ENCODE results near the gene DGKI. TPM values are rescaled to one million over a fixed set of nuclear protein-coding genes. Genes with fewer than 3 reads are reported as not detected.

The DGKI gene
- total and polyA plus RNA-seq, 2 of the 13 experiments (the other 11 are each of a cell fraction or from before 2014, with no cell fraction given): 0.09 to 0.17 TPM

DNA sequence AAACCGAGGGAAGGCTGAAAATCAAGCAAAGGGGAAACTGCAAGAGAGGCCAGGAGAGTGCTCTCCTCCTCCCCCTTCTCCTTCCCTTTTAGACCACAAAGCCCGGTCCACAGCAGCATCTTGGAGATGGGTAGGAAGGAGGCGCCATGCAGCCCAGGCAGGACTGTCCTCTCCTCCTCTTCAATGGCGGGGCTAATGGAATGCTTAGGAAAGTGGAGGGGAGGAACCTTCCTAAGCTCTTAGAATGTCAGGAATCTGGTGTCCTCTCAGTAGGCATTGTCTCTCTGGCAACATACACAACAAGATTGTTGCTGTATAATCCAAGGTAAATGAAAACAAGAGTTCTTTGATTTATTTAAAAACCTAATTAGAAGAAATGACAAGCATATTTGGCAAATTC lies 185.1 kb downstream of the DGKI start:
- Histone ChIP-seq H3K27me3 (ENCODE audit: control insufficient read depth in 1 of 2, insufficient read depth in 2 of 2, low read length in 2 of 2) (peaks cover 7 to 59% of the 10 kb centered on the region in 2 experiments), H3K9me3 (ENCODE audit: low read length) (no peaks in the 10 kb centered on the region), H2AFZ (ENCODE audit: low read length) (no peak overlapping the region), H3K4me1 (ENCODE audit: insufficient read depth, low read length) (no peaks in the 10 kb centered on the region), H3K36me3 (replicated peaks in 1 of 2; ENCODE audit: control insufficient read depth in 1 of 2, insufficient read depth in 2 of 2, low read length in 2 of 2) (no peaks in the 10 kb centered on the region), H3K4me2 (ENCODE audit: low read depth, low read length) (no peak overlapping the region), H3K79me2 (ENCODE audit: insufficient read depth, low read length) (no peaks in the 10 kb centered on the region), H4K20me1 (ENCODE audit: insufficient read depth, low read length) (no peaks in the 10 kb centered on the region), H3K27ac (ENCODE audit: extremely low read length, insufficient read depth, low read length) (no peak overlapping the region), H3K9ac (ENCODE audit: insufficient read depth, low read depth, low read length) (no peak overlapping the region), H3K4me3 (replicated peaks in 1 of 3; ENCODE audit: insufficient read depth in 1 of 3, low read depth in 2 of 3, low read length in 3 of 3) (no peak overlapping the region)
- BruUV-seq (replicated peaks): no TSS peak
- POLR2A ChIA-PET: no interaction called here
- intact Hi-C loops (cut with micrococcal nuclease; ENCODE audit: unreplicated experiment): no loop called here
- CTCF ChIA-PET (ENCODE audit: low intra/inter-chr PET ratio, low total read pairs): no interaction called here
- in situ Hi-C loops (cut with HindIII; ENCODE audit: extremely low pct_ligation_motif_present, low pct_unique_long_range_greater_than_20kb): no loop called here
- FAIRE-seq (no peak), DNase-seq (ENCODE audit: low spot score) (no peak), ATAC-seq (no peak)
- 7% methylated on average over 3 of the region's 4 CpGs for WGBS (ENCODE audit: low lambda C conversion rate)
- TF ChIP-seq ZNF564 (CRISPR knock-in tag; IDR thresholded peaks at IDR 0.05) (no peak), ZBTB3 (CRISPR knock-in tag; IDR thresholded peaks at IDR 0.05; ENCODE audit: borderline replicate concordance, low read depth) (no peak), MBNL3 (CRISPR knock-in tag; conservative IDR thresholded peaks at IDR 0.05) (no peak), NFYB (CRISPR knock-in tag; IDR thresholded peaks at IDR 0.05) (no peak), ZFP36 (IDR thresholded peaks at IDR 0.05; ENCODE audit: borderline replicate concordance, low read depth, low read length, partially characterized antibody) (no peak)
- TF ChIP-seq, protein P1, sequence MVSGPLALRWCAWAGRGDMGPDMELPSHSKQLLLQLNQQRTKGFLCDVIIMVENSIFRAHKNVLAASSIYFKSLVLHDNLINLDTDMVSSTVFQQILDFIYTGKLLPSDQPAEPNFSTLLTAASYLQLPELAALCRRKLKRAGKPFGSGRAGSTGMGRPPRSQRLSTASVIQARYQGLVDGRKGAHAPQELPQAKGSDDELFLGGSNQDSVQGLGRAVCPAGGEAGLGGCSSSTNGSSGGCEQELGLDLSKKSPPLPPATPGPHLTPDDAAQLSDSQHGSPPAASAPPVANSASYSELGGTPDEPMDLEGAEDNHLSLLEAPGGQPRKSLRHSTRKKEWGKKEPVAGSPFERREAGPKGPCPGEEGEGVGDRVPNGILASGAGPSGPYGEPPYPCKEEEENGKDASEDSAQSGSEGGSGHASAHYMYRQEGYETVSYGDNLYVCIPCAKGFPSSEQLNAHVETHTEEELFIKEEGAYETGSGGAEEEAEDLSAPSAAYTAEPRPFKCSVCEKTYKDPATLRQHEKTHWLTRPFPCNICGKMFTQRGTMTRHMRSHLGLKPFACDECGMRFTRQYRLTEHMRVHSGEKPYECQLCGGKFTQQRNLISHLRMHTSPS (CRISPR knock-in tag; IDR thresholded peaks at IDR 0.05; ENCODE audit: low read depth): no peak
